Gastroesophageal sphincter (tissue), 4 donors: Measurements from ENCODE around the gene GK. TPM values are rescaled to one million over a fixed set of nuclear protein-coding genes. Genes with fewer than 3 reads are reported as not detected.

Experiments
- ATAC-seq: fragments of 150-250 bp; one replicate; pipeline ENCODE4 v1.9.1; 2016; ENCODE audit warnings: mild to moderate bottlenecking, moderate library complexity
- H3K27ac ChIP-seq, 4 donors: fragments of 200-600 bp; sonication (generic) in 3 of 4; 1 replicate in 3 of 4; 2 replicates in 1 of 4; pipeline ENCODE4 v1.5.1; 2016 to 2019
- H3K27me3 ChIP-seq: fragments of 200-600 bp; sonication (generic); one replicate; pipeline ENCODE4 v1.5.1; 2019
- H3K36me3 ChIP-seq, 2 donors: fragments of 200-600 bp; sonication (generic); one replicate each; pipeline ENCODE4 v1.5.1; 2019; ENCODE audit warnings: control low read depth in 1 of 2
- H3K4me1 ChIP-seq, 3 donors: fragments of 200-600 bp; sonication (generic); 1 replicate in 2 of 3; 2 replicates in 1 of 3; pipeline ENCODE4 v1.5.1; 2016 to 2019; ENCODE audit warnings: control low read depth in 2 of 3
- H3K4me3 ChIP-seq, 2 donors: fragments of 200-600 bp; sonication (generic); one replicate each; pipeline ENCODE4 v1.5.1; 2019; ENCODE audit warnings: mild to moderate bottlenecking in 1 of 2, moderate library complexity in 1 of 2
- H3K9me3 ChIP-seq, 3 donors: fragments of 200-600 bp; sonication (generic); one replicate each; pipeline ENCODE4 v1.5.1; 2017 to 2019; ENCODE audit warnings: control low read depth in 2 of 3
- CTCF ChIP-seq, 4 experiments: fragments of 200-600 bp in 2 of 4; fragments of 450-650 bp in 2 of 4; sonication (generic) in 1 of 4; IDR thresholded peaks; one replicate each; pipeline ENCODE4 v1.5.1; 2017 to 2019; ENCODE audit warnings: antibody characterized with exemption in 4 of 4, mild to moderate bottlenecking in 2 of 4, moderate library complexity in 2 of 4
- EP300 ChIP-seq: sonication (generic); formaldehyde crosslinking; IDR thresholded peaks from one replicate; pipeline ENCODE4 v1.6.1; 2017; ENCODE audit warnings: antibody characterized with exemption, mild to moderate bottlenecking
- POLR2A ChIP-seq, 2 donors: fragments of 450-650 bp; IDR thresholded peaks; one replicate each; pipeline ENCODE4 v1.6.1; 2017; ENCODE audit warnings: antibody characterized with exemption in 2 of 2, mild to moderate bottlenecking in 2 of 2, moderate library complexity in 1 of 2
- POLR2AphosphoS5 ChIP-seq: sonication (generic); formaldehyde crosslinking; IDR thresholded peaks from one replicate; pipeline ENCODE4 v1.6.1; 2017; ENCODE audit warnings: antibody characterized with exemption
- WGBS, 2 donors: methylation state at CpG; one replicate each; pipeline ENCODE4 v1.1.5; 2018; ENCODE audit warnings: low coverage in 1 of 2; 5-methylcytosine and 5-hydroxymethylcytosine counted together
- total RNA-seq, 4 donors: library from RNA; depleted of rRNA; stranded (reverse); fragments of >200 nt; gene quantifications; one replicate each; pipeline ENCODE4 v1.1.0, GENCODE V29; 2016

GK gene
- total RNA-seq, 4 donors from 2014 or later: 3.4 to 9.6 (median 5.6) TPM

- no peak for TF ChIP-seq POLR2A (IDR thresholded peaks at IDR 0.05)
- no peak for TF ChIP-seq POLR2AphosphoS5
- TF ChIP-seq EP300: no peak
- TF ChIP-seq CTCF (IDR thresholded peaks at IDR 0.05): no peak
- ATAC-seq: no peak
- WGBS, 2 donors: 26 to 29% methylated on average over 1 to 2 of the region's 2 CpGs
Measured at GRCh38 chrX:30688641-30689040, 35.4 kb downstream of the GK start.

DNA sequence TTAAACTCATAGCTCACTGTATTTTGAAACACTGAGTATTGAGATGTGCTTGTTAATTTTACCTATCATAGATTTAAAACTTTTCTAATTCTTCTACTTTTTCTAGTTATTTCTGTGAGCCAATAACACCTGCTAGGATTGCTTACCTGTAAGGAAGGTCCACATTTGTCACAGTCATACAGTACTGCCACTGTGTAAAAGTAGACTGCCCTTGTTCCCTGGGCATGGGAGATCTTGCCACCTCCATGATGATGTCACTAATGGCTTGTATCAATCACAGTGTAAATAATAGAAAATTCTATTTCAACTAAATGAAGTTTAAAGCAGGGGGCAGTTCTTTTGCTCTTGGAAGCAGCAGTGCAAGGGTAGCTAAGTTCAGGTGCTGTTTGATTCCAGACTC lies 35.9 kb downstream of the GK start:
- ATAC-seq: no peak
- no peak overlapping the region for H3K4me3 ChIP-seq
- H3K27me3 ChIP-seq: no peaks in the 10 kb centered on the region
- H3K27ac ChIP-seq: no peak overlapping the region
- TF ChIP-seq CTCF (IDR thresholded peaks at IDR 0.05): no peak
- no peak for TF ChIP-seq EP300
- no peak for TF ChIP-seq POLR2A (IDR thresholded peaks at IDR 0.05)
- no peak for TF ChIP-seq POLR2AphosphoS5
- no peaks in the 10 kb centered on the region for H3K9me3 ChIP-seq
- no peaks in the 10 kb centered on the region for H3K4me1 ChIP-seq
- no peaks in the 10 kb centered on the region for H3K36me3 ChIP-seq

More at GRCh38 chrX:30688641-30689040, 35.4 kb downstream of the GK start:
- Histone ChIP-seq H3K4me3 (no peak overlapping the region), H3K9me3 (no peaks in the 10 kb centered on the region), H3K27me3 (no peaks in the 10 kb centered on the region), H3K36me3 (no peaks in the 10 kb centered on the region), H3K27ac (no peak overlapping the region), H3K4me1 (no peaks in the 10 kb centered on the region)

- WGBS, 2 donors: 12 to 36% methylated on average over 3 of the region's 3 CpGs
- Histone ChIP-seq H3K27ac (no peak overlapping the region), H3K27me3 (no peaks in the 10 kb centered on the region), H3K4me3 (no peak overlapping the region), H3K4me1 (no peaks in the 10 kb centered on the region), H3K36me3 (no peaks in the 10 kb centered on the region), H3K9me3 (no peaks in the 10 kb centered on the region)
- TF ChIP-seq POLR2AphosphoS5 (no peak), EP300 (no peak), POLR2A (IDR thresholded peaks at IDR 0.05) (no peak), CTCF (IDR thresholded peaks at IDR 0.05) (no peak)
- no peak for ATAC-seq
Measured at GRCh38 chrX:30690330-30690729, 37.1 kb downstream of the GK start.

GRCh38 chrX:30693999-30694650 lies 40.9 kb downstream of the GK start:
- H3K4me3 ChIP-seq: no peak overlapping the region
- no peaks in the 10 kb centered on the region for H3K4me1 ChIP-seq
- H3K9me3 ChIP-seq: no peaks in the 10 kb centered on the region
- no peak for ATAC-seq
- H3K27me3 ChIP-seq: no peaks in the 10 kb centered on the region
- no peaks in the 10 kb centered on the region for H3K36me3 ChIP-seq
- TF ChIP-seq EP300 (no peak), POLR2A (IDR thresholded peaks at IDR 0.05) (no peak), POLR2AphosphoS5 (no peak), CTCF (IDR thresholded peaks at IDR 0.05) (no peak)
- 47 to 70% methylated on average over 2 to 4 of the region's 4 CpGs for WGBS, 2 donors
- no peak overlapping the region for H3K27ac ChIP-seq

DNA sequence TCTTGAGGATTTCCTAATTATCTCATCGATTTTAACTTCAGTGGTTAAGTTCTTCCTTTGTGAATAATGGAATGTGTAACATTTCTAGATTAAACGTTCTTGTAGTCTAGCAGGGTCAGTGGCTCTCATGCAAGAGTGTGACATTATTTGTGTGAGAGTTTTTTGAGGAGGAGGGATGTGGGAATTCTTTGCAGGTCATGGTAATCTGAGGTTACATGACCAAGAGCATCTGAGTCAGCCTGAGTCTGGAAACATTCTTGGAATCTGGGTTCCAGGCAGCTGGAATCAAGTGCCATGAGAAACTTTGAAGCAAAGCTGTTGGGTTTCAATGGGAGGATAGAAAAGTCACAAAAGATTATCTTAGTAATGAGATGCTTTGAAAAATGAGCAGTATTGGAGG lies 49.5 kb downstream of the GK start:
- TF ChIP-seq POLR2AphosphoS5 (no peak), CTCF (IDR thresholded peaks at IDR 0.05) (no peak), POLR2A (IDR thresholded peaks at IDR 0.05) (no peak), EP300 (no peak)
- Histone ChIP-seq H3K4me1 (no peaks in the 10 kb centered on the region), H3K9me3 (no peaks in the 10 kb centered on the region), H3K4me3 (no peak overlapping the region), H3K36me3 (no peaks in the 10 kb centered on the region), H3K27ac (no peak overlapping the region), H3K27me3 (no peaks in the 10 kb centered on the region)
- ATAC-seq: no peak
- 54 to 66% methylated on average over 2 of the region's 2 CpGs for WGBS, 2 donors
